ENCODE results near the gene TSC22D2.
"Not testable (repeated sequence)": the region's sequence is repeated elsewhere in the genome, so short reads cannot be mapped to it uniquely, and the experiment has no call there.

TSC22D2 gene

DNA sequence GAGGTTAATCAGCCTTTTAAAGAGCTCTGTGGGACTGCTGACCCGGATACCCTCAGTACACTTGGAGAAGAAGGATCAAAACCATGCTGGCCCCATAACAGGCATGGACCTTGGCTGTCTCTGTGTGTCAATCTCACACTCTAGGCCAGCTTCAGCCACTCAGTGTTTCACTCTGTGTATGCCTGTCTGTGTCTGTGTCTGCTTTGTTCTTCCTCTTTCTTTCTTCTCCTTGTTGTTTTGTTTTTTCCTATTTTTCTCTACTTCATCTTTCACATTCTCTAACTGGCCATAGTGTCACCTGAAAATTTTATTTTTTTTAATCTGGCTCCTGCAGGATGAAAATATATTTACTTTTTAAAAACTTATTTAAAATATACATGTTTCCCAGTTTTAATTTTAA, 87.1 kb downstream of the TSC22D2 start:
- no peak for DNase-seq

GRCh38 chr3:150495563-150496168, 87.6 kb downstream of the TSC22D2 start:
- DNase-seq: no peak

- DNase-seq: no peak
Observed at GRCh38 chr3:150497956-150498355, 89.9 kb downstream of the TSC22D2 start.

- not testable (repeated sequence) for DNase-seq
Observed at GRCh38 chr3:150500960-150501359, 92.9 kb downstream of the TSC22D2 start.

DNA sequence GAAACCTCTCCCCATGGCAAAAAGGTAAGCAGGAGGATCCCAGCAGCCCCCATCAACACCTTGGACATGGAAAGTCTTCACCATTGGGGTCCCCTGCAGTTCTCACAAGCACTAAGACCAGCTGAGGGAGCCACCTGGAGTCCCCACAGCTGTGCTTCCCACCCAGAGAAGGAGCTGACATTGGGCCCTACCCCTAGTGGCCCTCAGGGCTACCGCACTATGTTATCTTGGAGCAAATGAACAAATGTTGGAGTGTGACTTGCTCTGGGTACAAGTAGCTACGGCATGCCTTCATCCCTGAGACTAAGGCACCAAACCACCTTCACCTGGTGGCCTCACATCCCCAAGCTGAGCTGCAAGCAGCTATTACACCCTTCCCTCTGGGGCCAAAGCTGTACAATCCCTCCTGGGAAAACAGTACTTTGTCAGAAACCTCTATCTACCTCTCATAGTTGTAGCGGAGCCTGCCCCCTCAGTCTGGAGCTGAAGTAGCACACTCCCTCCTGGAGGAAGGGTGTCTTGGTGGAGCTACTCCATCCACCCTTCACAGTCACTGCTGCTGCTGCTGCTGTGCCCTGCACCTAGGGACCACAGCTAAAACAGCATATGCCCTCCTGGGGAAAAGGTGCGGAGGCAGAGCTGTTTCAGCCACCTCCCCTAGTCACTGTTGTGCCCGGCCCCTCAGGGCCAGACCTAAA, 95.5 kb downstream of the TSC22D2 start:
- DNase-seq: no peak

DNA sequence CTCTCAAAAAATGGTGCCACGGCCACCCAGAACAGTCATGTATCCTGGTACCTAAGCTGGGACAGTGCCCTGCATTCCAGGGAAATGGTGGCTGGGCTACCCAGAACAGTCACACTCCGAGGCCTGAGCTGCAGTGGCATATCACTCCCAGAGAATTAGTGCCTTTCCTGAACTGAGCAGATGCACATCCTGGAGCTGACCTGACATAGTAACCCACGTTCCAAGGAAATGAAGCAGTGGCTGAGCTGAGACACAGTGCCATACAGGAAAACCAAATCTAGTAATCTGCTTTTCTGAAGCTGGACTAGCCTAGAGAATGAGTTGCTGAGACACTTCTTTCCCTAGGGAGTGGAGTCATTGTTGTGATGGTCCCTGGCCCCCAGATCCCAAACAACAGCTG, 96.4 kb downstream of the TSC22D2 start:
- DNase-seq: no peak

DNA sequence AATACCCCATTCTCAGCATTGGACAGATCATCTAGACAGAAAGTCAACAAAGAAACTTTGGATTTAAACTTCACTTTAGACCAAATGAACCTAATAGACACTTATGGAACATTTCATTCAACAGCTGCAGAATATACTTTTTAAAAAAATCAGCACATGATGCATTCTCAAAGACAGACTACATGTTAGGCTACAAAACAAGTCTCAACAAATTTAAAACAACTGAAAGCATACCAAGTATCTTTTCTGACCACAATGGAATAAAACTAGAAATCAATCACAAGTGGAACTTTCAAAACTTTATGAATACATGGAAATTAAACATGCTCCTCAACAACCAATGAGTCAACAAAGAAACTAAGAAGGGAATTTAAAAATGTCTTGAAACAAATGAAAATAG, 100.3 kb downstream of the TSC22D2 start:
- DNase-seq: no peak

- DNase-seq: no peak
Observed at GRCh38 chr3:150509780-150510179, 101.7 kb downstream of the TSC22D2 start.

- no peak for DNase-seq
Observed at GRCh38 chr3:150511122-150511821, 103.2 kb downstream of the TSC22D2 start.

DNA sequence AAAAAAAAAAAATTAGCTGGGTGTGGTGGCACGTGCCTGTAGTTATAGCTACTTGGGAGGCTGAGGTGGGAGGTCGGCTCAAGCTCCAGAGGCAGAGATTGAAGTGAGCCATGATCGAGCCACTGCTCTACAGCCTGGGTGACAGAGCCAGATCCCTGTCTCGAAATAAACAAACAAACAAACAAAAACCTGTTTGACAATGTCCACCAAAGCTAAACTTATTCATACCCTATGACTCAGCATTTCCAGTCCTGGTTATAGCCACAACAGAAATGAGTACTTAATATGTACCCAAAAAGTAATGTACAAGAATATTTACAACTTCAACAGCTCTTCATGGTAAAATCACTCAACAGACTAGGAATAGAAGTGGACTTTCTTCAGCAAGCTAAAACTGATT, 107.1 kb downstream of the TSC22D2 start:
- no peak for DNase-seq

Data from CD4-positive, alpha-beta T cell treated with Interleukin-15 for 1 hour (primary cell).